ENCODE results near the gene STRA8.

STRA8 gene

DNA sequence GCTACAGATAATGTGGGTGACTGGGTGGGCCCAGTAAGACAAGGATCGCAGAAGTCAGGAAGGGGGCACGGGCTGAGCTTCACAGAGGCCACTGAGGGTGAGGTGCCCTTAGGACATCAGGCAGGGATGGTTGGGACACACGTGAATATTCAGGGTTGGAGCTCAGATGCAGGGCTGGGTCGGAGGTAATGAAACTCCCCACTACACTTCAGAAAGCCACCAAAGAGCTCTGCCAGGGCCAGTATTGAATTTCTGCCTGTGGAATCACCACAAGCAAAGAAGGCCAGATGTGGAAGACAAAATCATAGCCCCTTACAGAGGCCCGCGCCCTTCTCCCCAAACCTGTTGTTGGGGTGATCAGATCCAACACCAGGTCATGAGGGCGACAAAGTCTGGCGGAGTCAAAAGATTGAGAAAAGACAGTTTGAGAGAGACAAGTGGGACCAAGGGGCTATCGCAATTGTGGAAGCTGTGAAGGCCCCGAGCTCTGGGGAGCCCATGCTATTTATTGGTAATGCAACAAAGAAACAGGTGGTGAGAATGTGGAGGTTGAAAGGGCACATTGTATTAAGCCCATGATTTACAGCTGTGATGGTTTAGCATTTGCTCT lies 42.4 kb downstream of the STRA8 start:
- no peak overlapping the region for H3K4me3 ChIP-seq (ENCODE audit: low read length)
- no peaks in the 10 kb centered on the region for H3K27me3 ChIP-seq (ENCODE audit: insufficient read depth, low read length)
- no peaks in the 10 kb centered on the region for H3K9me3 ChIP-seq (ENCODE audit: insufficient read depth, low read depth, low read length)
- H3K36me3 ChIP-seq (ENCODE audit: insufficient read depth, low read depth, low read length): no peaks in the 10 kb centered on the region
- no peak overlapping the region for H3K27ac ChIP-seq (ENCODE audit: low read length)
- no peak overlapping the region for H3K9ac ChIP-seq (ENCODE audit: low read depth, low read length)
- H3K4me1 ChIP-seq (ENCODE audit: insufficient read depth, low read length): no peaks in the 10 kb centered on the region

DNA sequence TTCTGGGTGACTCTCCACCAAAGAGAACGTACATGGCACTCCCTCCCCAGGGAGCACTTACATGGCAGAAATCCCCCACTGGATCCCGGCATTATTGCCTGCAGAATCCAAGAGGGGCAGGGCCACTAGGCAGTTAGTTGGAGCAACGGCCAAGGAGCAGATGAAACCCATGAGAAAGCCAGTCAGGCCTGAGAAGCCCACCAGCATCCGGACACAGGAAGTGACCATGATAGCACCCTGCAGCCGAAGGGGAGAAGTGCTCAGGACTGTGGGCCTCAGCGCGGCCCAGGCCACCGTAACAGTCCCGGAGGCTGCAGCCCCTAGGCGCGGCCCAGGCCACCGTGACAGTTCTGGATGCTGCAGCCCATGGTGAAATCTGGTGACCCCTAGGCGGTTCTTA lies 43.5 kb downstream of the STRA8 start:
- H3K27ac ChIP-seq (ENCODE audit: low read length): no peak overlapping the region
- no peaks in the 10 kb centered on the region for H3K36me3 ChIP-seq (ENCODE audit: insufficient read depth, low read depth, low read length)
- no peaks in the 10 kb centered on the region for H3K27me3 ChIP-seq (ENCODE audit: insufficient read depth, low read length)
- no peaks in the 10 kb centered on the region for H3K9me3 ChIP-seq (ENCODE audit: insufficient read depth, low read depth, low read length)
- H3K9ac ChIP-seq (ENCODE audit: low read depth, low read length): no peak overlapping the region
- H3K4me1 ChIP-seq (ENCODE audit: insufficient read depth, low read length): no peaks in the 10 kb centered on the region
- H3K4me3 ChIP-seq (ENCODE audit: low read length): no peak overlapping the region

DNA sequence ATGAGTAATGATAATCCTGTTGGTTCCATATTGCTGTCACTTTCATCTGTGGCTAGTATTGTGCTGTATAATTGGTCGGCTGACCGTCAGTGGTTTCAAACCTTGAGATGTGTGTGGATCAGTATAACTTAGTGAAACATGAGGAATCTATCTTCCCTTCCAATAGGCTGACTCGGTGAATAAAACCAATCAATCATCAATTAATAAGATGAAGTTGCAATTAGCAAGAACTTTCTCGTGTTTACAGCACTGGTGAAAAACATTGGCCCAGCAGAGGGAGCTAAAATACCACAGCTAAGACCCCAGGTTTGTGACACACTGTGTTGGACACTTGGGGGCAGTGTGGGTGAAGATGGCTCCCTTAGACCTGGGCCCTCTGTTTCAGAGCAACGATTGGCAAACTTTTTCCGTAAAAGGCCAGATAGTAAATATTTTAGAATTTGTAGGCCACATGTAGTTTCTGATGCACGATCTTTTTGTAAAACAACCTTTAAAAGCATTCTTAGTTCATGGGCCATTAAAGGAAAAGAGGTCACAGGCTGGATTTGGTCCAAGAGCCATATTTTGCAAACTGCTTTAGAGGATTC lies 47.8 kb downstream of the STRA8 start:
- Histone ChIP-seq H3K36me3 (ENCODE audit: insufficient read depth, low read depth, low read length) (no peaks in the 10 kb centered on the region), H3K27me3 (ENCODE audit: insufficient read depth, low read length) (no peaks in the 10 kb centered on the region), H3K27ac (ENCODE audit: low read length) (no peak overlapping the region), H3K4me3 (ENCODE audit: low read length) (no peak overlapping the region), H3K9me3 (ENCODE audit: insufficient read depth, low read depth, low read length) (no peaks in the 10 kb centered on the region), H3K4me1 (ENCODE audit: insufficient read depth, low read length) (no peaks in the 10 kb centered on the region), H3K9ac (ENCODE audit: low read depth, low read length) (no peak overlapping the region)

DNA sequence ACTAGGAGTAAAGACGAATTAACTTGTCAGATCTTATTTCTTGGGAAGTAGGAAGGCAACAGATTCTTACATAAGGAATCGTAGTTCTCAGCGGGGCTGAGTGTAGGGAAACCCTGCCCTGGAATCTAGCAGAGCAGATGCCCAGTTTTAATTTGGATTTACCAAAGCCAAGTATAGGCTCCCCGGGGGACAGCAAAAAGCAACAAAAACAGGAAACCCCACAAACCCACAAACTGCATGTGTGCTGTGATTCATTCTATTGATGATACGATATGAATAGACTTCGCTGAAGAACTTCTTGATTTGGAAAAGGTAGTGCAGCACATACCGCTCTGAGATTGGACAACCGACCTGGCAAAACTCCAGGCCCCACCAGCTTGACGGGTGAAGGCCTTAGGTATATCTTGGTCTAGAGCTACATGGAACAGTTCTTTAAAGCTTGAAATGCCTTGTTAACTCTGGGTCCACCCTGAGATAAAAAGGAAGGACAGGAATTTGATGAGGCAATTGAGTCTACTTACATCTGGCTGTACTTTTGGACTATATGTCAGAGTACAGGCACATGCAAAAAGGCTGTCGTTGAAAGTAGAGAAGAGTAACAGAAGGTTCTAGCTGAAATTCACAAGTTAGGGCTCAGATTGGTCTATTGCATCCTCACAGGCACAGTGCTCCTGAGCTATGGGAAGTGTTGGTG lies 49.1 kb downstream of the STRA8 start:
- Histone ChIP-seq H3K4me1 (ENCODE audit: insufficient read depth, low read length) (no peaks in the 10 kb centered on the region), H3K27ac (ENCODE audit: low read length) (no peak overlapping the region), H3K36me3 (ENCODE audit: insufficient read depth, low read depth, low read length) (no peaks in the 10 kb centered on the region), H3K4me3 (ENCODE audit: low read length) (no peak overlapping the region), H3K9ac (ENCODE audit: low read depth, low read length) (no peak overlapping the region), H3K9me3 (ENCODE audit: insufficient read depth, low read depth, low read length) (no peaks in the 10 kb centered on the region), H3K27me3 (ENCODE audit: insufficient read depth, low read length) (no peaks in the 10 kb centered on the region)

DNA sequence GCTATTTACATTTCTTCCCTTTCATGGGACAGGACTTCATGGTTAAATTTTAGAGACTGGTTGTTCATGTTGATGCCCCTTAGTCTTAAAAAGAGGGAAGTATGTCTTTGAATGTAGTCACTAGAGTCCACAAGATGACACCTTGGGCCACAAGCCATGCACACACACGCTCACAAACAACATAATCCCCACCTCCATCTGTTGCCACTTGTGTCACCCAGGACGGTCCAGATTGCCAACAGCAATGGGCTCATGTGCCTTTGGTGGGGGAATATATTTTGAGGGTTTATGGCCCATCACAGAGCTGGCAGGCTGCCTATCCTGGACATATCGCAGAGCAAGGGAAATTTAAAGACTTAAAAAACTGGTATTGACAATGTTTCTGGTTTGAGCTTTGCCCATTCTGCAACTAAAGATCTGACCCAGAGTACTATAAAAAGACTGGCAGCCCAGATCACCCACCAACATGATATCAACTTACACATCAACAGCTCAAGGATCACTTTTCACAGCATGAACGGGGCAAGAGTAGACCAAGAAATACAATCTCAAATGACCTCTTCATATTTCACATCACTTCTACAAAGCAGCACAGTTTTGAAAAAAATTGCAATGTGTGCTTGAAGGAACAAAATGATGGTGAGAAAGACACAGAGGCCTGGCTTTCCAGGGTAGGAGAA lies 50.5 kb downstream of the STRA8 start:
- no peak overlapping the region for H3K9ac ChIP-seq (ENCODE audit: low read depth, low read length)
- no peaks in the 10 kb centered on the region for H3K4me1 ChIP-seq (ENCODE audit: insufficient read depth, low read length)
- H3K9me3 ChIP-seq (ENCODE audit: insufficient read depth, low read depth, low read length): no peaks in the 10 kb centered on the region
- no peaks in the 10 kb centered on the region for H3K36me3 ChIP-seq (ENCODE audit: insufficient read depth, low read depth, low read length)
- H3K27me3 ChIP-seq (ENCODE audit: insufficient read depth, low read length): no peaks in the 10 kb centered on the region
- no peak overlapping the region for H3K27ac ChIP-seq (ENCODE audit: low read length)
- no peak overlapping the region for H3K4me3 ChIP-seq (ENCODE audit: low read length)

DNA sequence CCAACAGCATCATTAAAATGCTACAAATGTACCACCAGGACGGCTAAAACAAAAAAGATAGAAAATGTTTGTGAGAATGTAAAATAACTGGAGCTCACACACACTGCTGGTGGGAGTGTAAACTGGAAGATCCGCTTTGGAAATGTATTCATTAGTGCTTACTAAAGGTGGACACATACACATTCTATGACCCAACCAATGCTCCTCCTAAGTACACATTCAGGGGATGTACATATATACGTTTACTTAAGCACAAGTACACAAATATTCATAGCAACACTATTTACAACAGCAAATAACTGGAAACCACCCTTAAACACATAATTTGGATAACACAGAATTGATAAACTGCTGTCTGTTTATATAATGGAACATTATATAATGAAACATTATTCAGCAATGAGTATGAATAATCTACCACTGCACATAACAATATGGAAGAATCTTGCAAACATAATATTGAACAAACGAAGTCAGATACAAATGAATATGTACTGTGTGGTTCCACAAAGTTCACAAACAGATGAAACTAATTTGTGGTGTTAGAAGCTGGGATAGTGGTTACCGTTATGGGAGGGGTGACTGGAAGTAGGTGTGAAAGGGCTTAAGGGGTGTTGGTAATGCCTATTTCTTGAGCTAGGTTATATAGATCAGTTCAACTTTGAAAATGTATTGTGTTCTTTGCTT lies 52.1 kb downstream of the STRA8 start:
- Histone ChIP-seq H3K27me3 (ENCODE audit: insufficient read depth, low read length) (no peaks in the 10 kb centered on the region), H3K4me1 (ENCODE audit: insufficient read depth, low read length) (no peaks in the 10 kb centered on the region), H3K36me3 (ENCODE audit: insufficient read depth, low read depth, low read length) (no peaks in the 10 kb centered on the region), H3K9ac (ENCODE audit: low read depth, low read length) (no peak overlapping the region), H3K4me3 (ENCODE audit: low read length) (no peak overlapping the region), H3K27ac (ENCODE audit: low read length) (no peak overlapping the region), H3K9me3 (ENCODE audit: insufficient read depth, low read depth, low read length) (no peaks in the 10 kb centered on the region)

DNA sequence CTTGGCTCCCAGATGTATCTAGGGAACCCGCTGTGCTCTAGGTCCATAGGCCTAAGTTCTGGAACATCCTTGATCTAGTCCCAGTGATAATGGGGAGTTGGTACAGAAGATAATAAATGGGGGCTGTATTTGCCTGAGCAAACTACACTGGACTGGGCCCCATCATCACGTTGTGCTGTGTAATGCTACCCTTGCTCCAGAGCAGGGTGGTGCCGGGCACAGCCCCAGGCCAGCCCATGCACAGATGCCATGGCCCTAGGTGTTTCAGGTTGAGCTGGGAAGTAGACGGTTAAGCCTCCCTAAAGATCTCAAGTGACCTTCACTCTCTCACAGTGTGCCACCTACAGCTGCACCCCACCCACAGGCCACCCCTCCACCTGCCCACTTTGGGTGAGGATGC lies 53.2 kb downstream of the STRA8 start:
- no peaks in the 10 kb centered on the region for H3K36me3 ChIP-seq (ENCODE audit: insufficient read depth, low read depth, low read length)
- H3K4me3 ChIP-seq (ENCODE audit: low read length): no peak overlapping the region
- no peak overlapping the region for H3K9ac ChIP-seq (ENCODE audit: low read depth, low read length)
- H3K27ac ChIP-seq (ENCODE audit: low read length): no peak overlapping the region
- no peaks in the 10 kb centered on the region for H3K9me3 ChIP-seq (ENCODE audit: insufficient read depth, low read depth, low read length)
- no peaks in the 10 kb centered on the region for H3K4me1 ChIP-seq (ENCODE audit: insufficient read depth, low read length)
- no peaks in the 10 kb centered on the region for H3K27me3 ChIP-seq (ENCODE audit: insufficient read depth, low read length)

DNA sequence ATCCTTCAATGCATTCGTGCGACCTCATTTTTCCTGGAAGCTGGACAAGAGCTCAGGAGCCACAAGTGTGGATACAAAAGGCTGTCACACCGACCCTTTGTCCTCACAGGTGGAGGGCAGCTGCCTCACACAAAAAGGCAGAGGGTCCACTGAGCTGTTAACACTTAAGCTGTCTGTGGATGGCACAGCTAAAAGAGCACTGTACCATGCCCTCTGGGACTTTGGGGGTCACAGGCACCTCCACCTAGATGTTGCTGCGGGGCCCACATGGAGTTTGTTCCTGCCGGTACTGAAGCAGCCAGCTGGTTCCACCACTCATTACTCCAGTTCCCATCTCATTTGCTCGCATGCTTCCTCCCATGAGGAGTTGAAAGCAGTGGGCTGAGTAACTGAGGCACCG lies 57.0 kb downstream of the STRA8 start:
- Histone ChIP-seq H3K36me3 (ENCODE audit: insufficient read depth, low read depth, low read length) (no peaks in the 10 kb centered on the region), H3K27me3 (ENCODE audit: insufficient read depth, low read length) (no peaks in the 10 kb centered on the region), H3K27ac (ENCODE audit: low read length) (no peak overlapping the region), H3K4me3 (ENCODE audit: low read length) (no peak overlapping the region), H3K9me3 (ENCODE audit: insufficient read depth, low read depth, low read length) (no peaks in the 10 kb centered on the region), H3K9ac (ENCODE audit: low read depth, low read length) (no peak overlapping the region), H3K4me1 (ENCODE audit: insufficient read depth, low read length) (no peaks in the 10 kb centered on the region)

DNA sequence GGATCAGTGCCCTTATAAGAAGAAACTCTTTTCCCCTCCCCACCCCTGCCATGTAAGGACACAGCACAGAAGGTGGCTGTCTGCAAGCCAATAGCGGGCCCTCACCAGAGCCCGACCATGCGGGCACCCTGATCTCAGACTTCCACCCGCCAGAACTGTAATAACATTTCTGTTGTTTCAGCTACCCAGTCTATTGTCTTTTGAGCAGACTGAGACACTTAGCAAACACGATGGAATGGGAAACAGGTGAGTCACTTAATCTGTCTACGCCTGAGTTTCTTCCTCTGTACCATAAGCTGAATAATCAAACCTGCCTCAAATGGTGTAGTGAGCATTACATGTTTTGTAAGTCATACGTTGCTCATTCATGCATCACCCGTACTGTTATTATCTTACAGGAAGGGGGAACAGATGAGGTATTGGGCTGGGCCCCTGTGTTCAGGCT lies 58.2 kb downstream of the STRA8 start:
- H3K36me3 ChIP-seq (ENCODE audit: insufficient read depth, low read depth, low read length): no peaks in the 10 kb centered on the region
- H3K9ac ChIP-seq (ENCODE audit: low read depth, low read length): no peak overlapping the region
- H3K9me3 ChIP-seq (ENCODE audit: insufficient read depth, low read depth, low read length): no peaks in the 10 kb centered on the region
- H3K4me1 ChIP-seq (ENCODE audit: insufficient read depth, low read length): no peaks in the 10 kb centered on the region
- H3K4me3 ChIP-seq (ENCODE audit: low read length): no peak overlapping the region
- no peak overlapping the region for H3K27ac ChIP-seq (ENCODE audit: low read length)
- no peaks in the 10 kb centered on the region for H3K27me3 ChIP-seq (ENCODE audit: insufficient read depth, low read length)

DNA sequence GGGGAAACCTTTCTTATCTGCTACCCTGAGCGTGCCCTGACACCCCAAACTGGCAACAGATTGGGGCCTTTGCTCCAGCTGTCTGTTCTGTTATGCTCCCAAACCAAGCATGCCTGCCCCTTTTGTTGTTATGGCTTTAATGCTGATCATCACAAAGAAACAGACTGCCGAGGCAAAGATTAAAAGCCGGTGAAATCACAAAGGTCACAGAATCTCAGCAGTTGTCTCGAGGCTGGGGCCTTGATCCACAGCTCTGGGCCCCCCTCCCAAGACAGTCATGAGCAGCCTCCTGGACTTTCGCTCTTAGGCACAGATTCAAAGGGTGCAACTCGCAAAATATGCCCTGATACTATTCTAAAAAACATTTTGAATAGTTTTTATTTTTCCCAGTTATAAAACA lies 65.6 kb downstream of the STRA8 start:
- H3K27ac ChIP-seq (ENCODE audit: low read length): no peak overlapping the region
- H3K36me3 ChIP-seq (ENCODE audit: insufficient read depth, low read depth, low read length): no peaks in the 10 kb centered on the region
- H3K27me3 ChIP-seq (ENCODE audit: insufficient read depth, low read length): no peaks in the 10 kb centered on the region
- H3K4me1 ChIP-seq (ENCODE audit: insufficient read depth, low read length): peaks cover 6% of the 10 kb centered on the region; the same call in 1 of the 2 replicates
- no peak overlapping the region for H3K4me3 ChIP-seq (ENCODE audit: low read length)
- no peak overlapping the region for H3K9ac ChIP-seq (ENCODE audit: low read depth, low read length)
- H3K9me3 ChIP-seq (ENCODE audit: insufficient read depth, low read depth, low read length): peaks cover 7% of the 10 kb centered on the region; the same call in 1 of the 2 replicates

DNA sequence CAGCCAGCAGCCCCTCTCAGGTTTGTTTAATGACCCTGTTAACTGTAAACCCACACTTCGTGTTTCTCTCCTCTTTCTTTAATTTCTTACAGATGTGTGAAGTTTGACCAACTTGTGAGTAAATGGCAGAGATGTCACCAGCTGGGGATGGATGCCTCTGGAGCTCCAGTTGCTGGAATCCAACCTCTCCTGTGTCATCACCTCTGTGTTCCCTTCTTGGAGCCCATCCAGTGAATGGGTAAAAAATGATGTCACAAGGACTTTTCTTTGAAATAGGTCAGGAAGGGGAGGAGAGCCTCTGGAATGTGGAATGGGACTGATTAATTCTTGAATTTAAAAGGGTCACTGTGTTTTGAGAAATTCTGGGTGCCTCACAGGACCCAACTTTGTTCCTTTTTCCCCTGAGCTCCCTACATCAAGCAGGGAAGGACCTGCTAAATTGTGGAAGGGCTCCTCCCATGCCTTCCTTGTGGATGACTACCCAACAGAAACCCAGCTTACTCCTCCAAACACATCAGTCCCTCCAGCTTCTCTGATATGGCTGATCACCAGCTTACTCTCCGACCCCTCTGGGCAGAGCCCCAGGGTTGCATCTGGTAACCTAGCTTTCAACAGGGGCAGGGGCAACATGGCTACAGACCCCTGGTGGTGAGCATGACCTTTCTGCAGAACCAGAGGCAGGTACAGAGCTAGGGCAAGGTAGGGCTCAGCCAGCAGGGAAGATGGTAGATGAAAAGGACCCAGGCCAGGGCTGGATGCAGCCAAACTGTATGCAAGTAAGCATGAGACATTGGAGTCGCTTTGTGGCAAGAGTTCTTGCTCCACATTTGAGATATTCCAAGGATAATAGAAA lies 67.5 kb downstream of the STRA8 start:
- Histone ChIP-seq H3K27ac (ENCODE audit: low read length) (no peak overlapping the region), H3K4me1 (ENCODE audit: insufficient read depth, low read length) (peaks cover 6% of the 10 kb centered on the region; the same call in 1 of the 2 replicates), H3K9ac (ENCODE audit: low read depth, low read length) (no peak overlapping the region), H3K4me3 (ENCODE audit: low read length) (no peak overlapping the region), H3K36me3 (ENCODE audit: insufficient read depth, low read depth, low read length) (no peaks in the 10 kb centered on the region), H3K27me3 (ENCODE audit: insufficient read depth, low read length) (no peaks in the 10 kb centered on the region), H3K9me3 (ENCODE audit: insufficient read depth, low read depth, low read length) (peaks cover 7% of the 10 kb centered on the region; the same call in 1 of the 2 replicates)
